Mammary epithelial cell (primary cell): ENCODE measurements around the gene SPECC1.

Experiments
- CTCF ChIP-seq, 2 donors: IDR thresholded peaks in 1 of 2; conservative IDR thresholded peaks in 1 of 2; 2 replicates each; pipeline ENCODE4 v1.5.1; 2011 to 2012; ENCODE audit warnings: inconsistent platforms in 2 of 2, low read length in 2 of 2, mild to moderate bottlenecking in 2 of 2, control low read depth in 1 of 2, low read depth in 1 of 2; ENCODE audit not compliant: insufficient read depth in 1 of 2; ENCODE audit errors: extremely low read depth in 1 of 2
- EZH2 ChIP-seq: IDR thresholded peaks from 2 replicates; pipeline ENCODE4 v1.6.1; 2012; ENCODE audit warnings: low read length, inconsistent platforms, borderline replicate concordance

DNA sequence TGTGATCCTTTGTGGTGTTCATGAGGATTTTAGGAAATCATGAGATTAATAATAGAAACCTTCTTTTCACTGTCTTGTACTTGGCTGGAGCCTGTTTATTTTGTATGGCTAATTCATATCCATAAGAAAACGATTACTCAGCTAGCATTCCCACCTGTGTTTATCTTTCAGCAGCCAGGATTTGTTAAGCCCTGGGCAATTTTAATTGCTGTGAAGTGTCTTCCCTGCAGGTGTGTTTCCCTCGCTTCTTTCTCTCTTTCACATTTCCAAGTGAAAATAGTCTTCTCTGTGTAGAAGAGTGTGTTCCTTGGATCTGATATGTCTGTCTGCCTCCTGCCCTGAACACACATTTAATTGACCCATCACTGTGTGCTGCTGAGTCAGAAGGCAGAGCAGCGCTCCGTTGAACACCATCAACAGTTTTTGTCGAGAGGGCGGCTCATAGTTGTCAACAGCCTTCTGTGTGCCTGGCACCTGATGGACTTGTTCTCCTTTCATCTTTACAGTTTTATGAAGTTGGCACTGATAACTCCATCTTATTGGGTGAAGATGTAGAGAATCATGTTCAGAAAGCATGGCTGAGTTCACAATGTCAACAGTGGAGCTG lies 83.2 kb downstream of the SPECC1 start:
- TF ChIP-seq EZH2 (no peak), CTCF (conservative IDR thresholded peaks at IDR 0.05 in 1 of 2, IDR thresholded peaks at IDR 0.05 in 1 of 2; ENCODE audit: extremely low read depth in 1 of 2, insufficient read depth in 1 of 2, low read depth in 1 of 2, low read length in 2 of 2) (no peak)
